Islet of Langerhans (tissue), 1 donor: ENCODE data around the gene DGKI.

Experiments used
- FAIRE-seq: peaks from one replicate; lab custom pipeline; 2011; peaks lifted over from hg19 to GRCh38; lab: Jason Lieb, UNC

Gene DGKI

GRCh38 chr7:137787301-137787976 is 59.3 kb downstream of the DGKI start:
- FAIRE-seq = no peak

- no peak for FAIRE-seq
These were observed 68.3 kb downstream of the DGKI start for GRCh38 chr7:137778511-137778910.

- FAIRE-seq = no peak
These were observed 72.0 kb downstream of the DGKI start for GRCh38 chr7:137774793-137775201.

GRCh38 chr7:137772748-137773147 is 74.0 kb downstream of the DGKI start:
- no peak for FAIRE-seq

- FAIRE-seq = no peak
These were observed 74.5 kb downstream of the DGKI start for GRCh38 chr7:137772316-137772715.

- FAIRE-seq = no peak
These were observed 75.1 kb downstream of the DGKI start for GRCh38 chr7:137771679-137772078.

GRCh38 chr7:137771273-137771672 is 75.5 kb downstream of the DGKI start:
- FAIRE-seq = no peak

- no peak for FAIRE-seq
These were observed 78.4 kb downstream of the DGKI start for GRCh38 chr7:137768366-137768765.

GRCh38 chr7:137762334-137762733 is 84.4 kb downstream of the DGKI start:
- no peak for FAIRE-seq

GRCh38 chr7:137760111-137760510 is 86.7 kb downstream of the DGKI start:
- FAIRE-seq = no peak

- no peak for FAIRE-seq
These were observed 89.4 kb downstream of the DGKI start for GRCh38 chr7:137757146-137757925.

- no peak for FAIRE-seq
These were observed 90.7 kb downstream of the DGKI start for GRCh38 chr7:137755846-137756651.

GRCh38 chr7:137755427-137755826 is 91.3 kb downstream of the DGKI start:
- FAIRE-seq = no peak

- no peak for FAIRE-seq
These were observed 92.6 kb downstream of the DGKI start for GRCh38 chr7:137753948-137754851.

GRCh38 chr7:137753575-137753947 is 93.2 kb downstream of the DGKI start:
- FAIRE-seq = no peak

- no peak for FAIRE-seq
These were observed 93.7 kb downstream of the DGKI start for GRCh38 chr7:137753067-137753466.

- FAIRE-seq = no peak
These were observed 95.3 kb downstream of the DGKI start for GRCh38 chr7:137751361-137752009.

- FAIRE-seq = no peak
These were observed 99.3 kb downstream of the DGKI start for GRCh38 chr7:137747359-137748031.

GRCh38 chr7:137743021-137743420 is 103.8 kb downstream of the DGKI start:
- no peak for FAIRE-seq

- no peak for FAIRE-seq
These were observed 104.7 kb downstream of the DGKI start for GRCh38 chr7:137742051-137742450.

GRCh38 chr7:137741443-137741842 is 105.3 kb downstream of the DGKI start:
- FAIRE-seq = no peak
